Measurements from ENCODE around the gene HK1. TPM values are rescaled to one million over a fixed set of nuclear protein-coding genes. Genes with fewer than 3 reads are reported as not detected.

The HK1 gene
- total and polyA plus RNA-seq, 2 of the 13 experiments (the other 11 are each of a cell fraction or from before 2014, with no cell fraction given), result 0.29 to 1.5 TPM

- TF ChIP-seq, protein P1, sequence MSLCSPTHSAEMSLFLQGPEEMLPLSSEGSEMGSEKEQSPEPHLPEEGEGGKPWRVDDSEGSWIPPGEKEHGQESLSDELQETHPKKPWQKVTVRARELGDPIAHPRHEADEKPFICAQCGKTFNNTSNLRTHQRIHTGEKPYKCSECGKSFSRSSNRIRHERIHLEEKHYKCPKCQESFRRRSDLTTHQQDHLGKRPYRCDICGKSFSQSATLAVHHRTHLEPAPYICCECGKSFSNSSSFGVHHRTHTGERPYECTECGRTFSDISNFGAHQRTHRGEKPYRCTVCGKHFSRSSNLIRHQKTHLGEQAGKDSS (CRISPR knock-in tag; IDR thresholded peaks at IDR 0.05; ENCODE audit: borderline replicate concordance, low read depth), result no peak
- TF ChIP-seq RELA (CRISPR knock-in tag; IDR thresholded peaks at IDR 0.05) (no peak), HDAC1 (CRISPR knock-in tag; IDR thresholded peaks at IDR 0.05) (0 out of 2 replicates have a peak, but pooled peaks have one; percentile 2), CENPX (CRISPR knock-in tag; IDR thresholded peaks at IDR 0.05) (no peak), ZNF552 (CRISPR knock-in tag; IDR thresholded peaks at IDR 0.05; ENCODE audit: borderline replicate concordance) (no peak), PCBP1 (IDR thresholded peaks at IDR 0.05; ENCODE audit: borderline replicate concordance, low read depth, low read length) (no peak), MIER3 (CRISPR knock-in tag; IDR thresholded peaks at IDR 0.05; ENCODE audit: borderline replicate concordance) (no peak), HNRNPK (IDR thresholded peaks at IDR 0.05; ENCODE audit: low read depth, low read length, poor library complexity, severe bottlenecking) (no peak), SRSF1 (optimal IDR thresholded peaks at IDR 0.05; ENCODE audit: low read depth, low read length) (no peak), NFAT5 (CRISPR knock-in tag; IDR thresholded peaks at IDR 0.05) (no peak)
- TF ChIP-seq, protein P2, sequence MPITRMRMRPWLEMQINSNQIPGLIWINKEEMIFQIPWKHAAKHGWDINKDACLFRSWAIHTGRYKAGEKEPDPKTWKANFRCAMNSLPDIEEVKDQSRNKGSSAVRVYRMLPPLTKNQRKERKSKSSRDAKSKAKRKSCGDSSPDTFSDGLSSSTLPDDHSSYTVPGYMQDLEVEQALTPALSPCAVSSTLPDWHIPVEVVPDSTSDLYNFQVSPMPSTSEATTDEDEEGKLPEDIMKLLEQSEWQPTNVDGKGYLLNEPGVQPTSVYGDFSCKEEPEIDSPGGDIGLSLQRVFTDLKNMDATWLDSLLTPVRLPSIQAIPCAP (CRISPR knock-in tag; IDR thresholded peaks at IDR 0.05; ENCODE audit: low read depth), result no peak
Measured at GRCh38 chr10:69417542-69417941, 139.2 kb downstream of the HK1 start (continued).

Data from HepG2 (cell line).